Endothelial cell of umbilical vein (primary cell): ENCODE measurements around the gene MAPK8IP3. TPM values are rescaled to one million over a fixed set of nuclear protein-coding genes. Genes with fewer than 3 reads are reported as not detected.

Experiments used
- BruUV-seq: library from RNA; stranded (reverse); fragments of 400-500 nt; replicated peaks from 2 replicates; lab custom pipeline; 2021; lab: Mats Ljungman, UMichigan
- CTCF ChIA-PET: fragments of 300-600, 350-600 bp; sonication (Branson Sonifier 250); formaldehyde crosslinking; loops from one replicate; lab custom pipeline; 2021; ENCODE audit warnings: antibody characterized with exemption, inconsistent platforms; lab: Charles Lee
- POLR2A ChIA-PET: fragments of 300-600, 350-600 bp; sonication (Branson Sonifier 250); formaldehyde crosslinking; loops from one replicate; lab custom pipeline; 2021; ENCODE audit warnings: antibody characterized with exemption, inconsistent platforms; lab: Charles Lee
- DNase-seq: peaks from one replicate; pipeline ENCODE4 v3.0.0-alpha.2; 2011; ENCODE audit warnings: low read depth, low spot score
- FAIRE-seq: peaks from 2 replicates; lab custom pipeline; 2011; peaks lifted over from hg19 to GRCh38; lab: Jason Lieb, UNC
- H2AFZ ChIP-seq: 2 replicates; pipeline ENCODE4 v1.6.0; 2012; ENCODE audit warnings: low read depth, low read length, control low read depth, inconsistent platforms
- H3K27ac ChIP-seq: 2 replicates; pipeline ENCODE4 v1.5.1; 2011; ENCODE audit warnings: low read depth, mild to moderate bottlenecking, control low read depth, low read length, moderate library complexity; ENCODE audit not compliant: insufficient read depth
- H3K27me3 ChIP-seq, 2 experiments: 2 replicates each; pipeline versions ENCODE4 v1.6.0 to v1.6.1; 2011; ENCODE audit warnings: low read length in 2 of 2, mixed read lengths in 1 of 2; ENCODE audit not compliant: control insufficient read depth in 2 of 2, insufficient read depth in 2 of 2
- H3K36me3 ChIP-seq, 2 experiments: 2 replicates in 1 of 2; 3 replicates in 1 of 2; pipeline ENCODE4 v1.5.1; 2011; ENCODE audit warnings: low read length in 2 of 2, mild to moderate bottlenecking in 1 of 2, moderate library complexity in 1 of 2; ENCODE audit not compliant: control insufficient read depth in 2 of 2, insufficient read depth in 2 of 2; ENCODE audit errors: extremely low read depth in 1 of 2
- H3K4me1 ChIP-seq: 3 replicates; pipeline ENCODE4 v1.5.1; 2011; ENCODE audit warnings: mild to moderate bottlenecking, low read length; ENCODE audit not compliant: control insufficient read depth, insufficient read depth; ENCODE audit errors: extremely low read depth
- H3K4me2 ChIP-seq: 2 replicates; pipeline ENCODE4 v1.6.1; 2011; ENCODE audit warnings: low read length, control low read depth, mixed read lengths; ENCODE audit not compliant: insufficient read depth
- H3K4me3 ChIP-seq, 3 experiments: fragments of 200-600 bp in 1 of 3; sonication (generic), shearing (Covaris generic) in 1 of 3; replicated peaks in 1 of 3; 2 replicates each; pipeline ENCODE4 v1.5.1; 2011 to 2016; ENCODE audit warnings: control low read depth in 3 of 3, low read length in 3 of 3, mild to moderate bottlenecking in 2 of 3, inconsistent platforms in 1 of 3, low read depth in 1 of 3, moderate library complexity in 1 of 3; ENCODE audit not compliant: insufficient read depth in 1 of 3
- H3K79me2 ChIP-seq: 2 replicates; pipeline ENCODE4 v1.6.0; 2012; ENCODE audit warnings: low read length, inconsistent platforms; ENCODE audit not compliant: control insufficient read depth, insufficient read depth
- H3K9ac ChIP-seq: replicated peaks from 2 replicates; pipeline ENCODE3; 2011; ENCODE audit warnings: low read length, control low read depth; ENCODE audit not compliant: insufficient read depth; ENCODE audit errors: extremely low read depth
- H3K9me1 ChIP-seq: replicated peaks from 3 replicates; pipeline ENCODE4 v1.6.0; 2011; ENCODE audit warnings: mild to moderate bottlenecking, low read length; ENCODE audit not compliant: control insufficient read depth, insufficient read depth; ENCODE audit errors: extremely low read depth
- H3K9me3 ChIP-seq: replicated peaks from 2 replicates; pipeline ENCODE4 v1.5.1; 2012; ENCODE audit warnings: low read length, inconsistent platforms; ENCODE audit not compliant: control insufficient read depth, insufficient read depth
- H4K20me1 ChIP-seq: replicated peaks from 2 replicates; pipeline ENCODE3; 2011; ENCODE audit warnings: mild to moderate bottlenecking, low read length; ENCODE audit not compliant: control insufficient read depth, insufficient read depth; ENCODE audit errors: extremely low read depth
- CTCF ChIP-seq, 2 donors: IDR thresholded peaks; 1 replicate in 1 of 2; 2 replicates in 1 of 2; pipeline ENCODE4 v1.5.1; 2011; ENCODE audit warnings: low read length in 2 of 2, mild to moderate bottlenecking in 2 of 2, moderate library complexity in 2 of 2, control low read depth in 1 of 2, inconsistent platforms in 1 of 2, low read depth in 1 of 2; ENCODE audit not compliant: insufficient read depth in 1 of 2; ENCODE audit errors: extremely low read depth in 1 of 2
- EZH2 ChIP-seq: IDR thresholded peaks from 2 replicates; pipeline ENCODE4 v1.6.1; 2012; ENCODE audit warnings: borderline replicate concordance, low read depth, mild to moderate bottlenecking, moderate library complexity, low read length, inconsistent platforms; ENCODE audit not compliant: severe bottlenecking
- FOS ChIP-seq: IDR thresholded peaks from 2 replicates; pipeline ENCODE4 v1.6.1; 2011; ENCODE audit warnings: mild to moderate bottlenecking, low read length, moderate library complexity, borderline replicate concordance; ENCODE audit not compliant: insufficient read depth
- JUN ChIP-seq: IDR thresholded peaks from 2 replicates; pipeline ENCODE4 v1.6.1; 2011; ENCODE audit warnings: borderline replicate concordance, low read depth; ENCODE audit not compliant: insufficient read length, insufficient read depth
- MYC ChIP-seq: IDR thresholded peaks from one replicate; pipeline ENCODE4 v1.6.1; 2011; ENCODE audit warnings: mild to moderate bottlenecking, low read depth, low read length
- dilution Hi-C: fragments of 300-500 bp; cut with MboI; formaldehyde crosslinking; loops from one replicate; pipeline ENCODE4 v1.15.0; 2019; ENCODE audit warnings: low sequenced_read_pairs; ENCODE audit not compliant: extremely low pct_ligation_motif_present
- intact Hi-C: fragments of 100-400 bp; cut with micrococcal nuclease; formaldehyde crosslinking; loops from one replicate; pipeline ENCODE4 v1.10.0; 2022
- polyA plus RNA-seq, 4 experiments: library from polyadenylated mRNA; depleted of rRNA in 3 of 4; stranded (reverse) in 3 of 4; unstranded in 1 of 4; fragments of >200 nt; gene quantifications; 2 replicates each; pipeline versions ENCODE4 v1.2.1 to v1.2.3, GENCODE V29; 2011 to 2012; ENCODE audit warnings: missing spikeins in 1 of 4
- total RNA-seq: library from RNA; stranded (reverse); gene quantifications from 2 replicates; pipeline ENCODE4 v1.2.3, GENCODE V29; 2021

MAPK8IP3 gene
- total and polyA plus RNA-seq, 2 donors (not counting 3 experiments of a cell fraction or from before 2014, with no cell fraction given), result 40.7 to 92.2 TPM

GRCh38 chr16:1810536-1810935, 104.5 kb downstream of the MAPK8IP3 start:
- FAIRE-seq (no peak), DNase-seq (no peak)
- H3K4me1 ChIP-seq, result no peaks in the 10 kb centered on the region
- no peaks in the 10 kb centered on the region for H3K27me3 ChIP-seq
- H3K9ac ChIP-seq, result no peak overlapping the region
- dilution Hi-C loops, result no loop called here
- intact Hi-C loops, result no loop called here
- peaks cover 0 to 26% of the 10 kb centered on the region in 2 experiments for H3K36me3 ChIP-seq
- no peaks in the 10 kb centered on the region for H3K9me3 ChIP-seq
- no peaks in the 10 kb centered on the region for H3K9me1 ChIP-seq
- no peak for TF ChIP-seq JUN
- no peak for TF ChIP-seq EZH2
- TF ChIP-seq FOS, result no peak
- H3K4me3 ChIP-seq, result no peak overlapping the region
- H4K20me1 ChIP-seq, result no peaks in the 10 kb centered on the region
- no peaks in the 10 kb centered on the region for H3K79me2 ChIP-seq
- no peak overlapping the region for H3K27ac ChIP-seq
- H2AFZ ChIP-seq, result no peak overlapping the region
- no TSS peak for BruUV-seq
- CTCF ChIA-PET, result no interaction called here
- no peak overlapping the region for H3K4me2 ChIP-seq
- POLR2A ChIA-PET, result no interaction called here

GRCh38 chr16:1812732-1813163, 106.8 kb downstream of the MAPK8IP3 start:
- ChIA-PET CTCF (interaction anchor here (1.0 to 2.0 kb wide), 2 partner anchors 12 kb away, joined by 3 to 6 read pairs; no protein-coding TSS in a partner anchor), POLR2A (no interaction called here)
- intact Hi-C loops (no loop called here), dilution Hi-C loops (no loop called here)
- H3K9ac ChIP-seq, result no peak overlapping the region
- H3K27me3 ChIP-seq, result no peaks in the 10 kb centered on the region
- no peak overlapping the region for H3K4me2 ChIP-seq
- no peaks in the 10 kb centered on the region for H3K9me1 ChIP-seq
- TF ChIP-seq MYC (no peak), CTCF (IDR thresholded peaks at IDR 0.05; ENCODE audit: extremely low read depth in 1 of 2, insufficient read depth in 1 of 2, low read depth in 1 of 2, low read length in 2 of 2) (peak; percentile 51 to 53)
- H4K20me1 ChIP-seq, result no peaks in the 10 kb centered on the region
- FAIRE-seq, result no peak
- H3K4me3 ChIP-seq, result no peak overlapping the region
- no TSS peak for BruUV-seq
- peaks cover 0 to 37% of the 10 kb centered on the region in 2 experiments for H3K36me3 ChIP-seq
- no peak overlapping the region for H2AFZ ChIP-seq
- H3K79me2 ChIP-seq, result no peaks in the 10 kb centered on the region
- no peaks in the 10 kb centered on the region for H3K4me1 ChIP-seq
- no peaks in the 10 kb centered on the region for H3K9me3 ChIP-seq
- DNase-seq, result peak; percentile 39
- no peak overlapping the region for H3K27ac ChIP-seq
